Neuronal stem cell (in vitro differentiated cells): ENCODE measurements around the gene PKNOX2. TPM values are rescaled to one million over a fixed set of nuclear protein-coding genes. Genes with fewer than 3 reads are reported as not detected.
A peak's percentile ranks its signal among the peaks of the same experiment; 100 is the strongest.

Source experiments
- DNase-seq: peaks from one replicate; pipeline ENCODE4 v3.0.0-alpha.2; 2013; ENCODE audit warnings: low spot score
- H2AFZ ChIP-seq: one replicate; pipeline ENCODE4 v1.6.1; 2013; ENCODE audit warnings: mild to moderate bottlenecking, low read length, inconsistent platforms
- H2AK5ac ChIP-seq: 2 replicates; pipeline ENCODE4 v1.6.1; 2013; ENCODE audit warnings: low read depth, mild to moderate bottlenecking, inconsistent platforms, low read length, moderate library complexity, mixed read lengths
- H2BK120ac ChIP-seq: 2 replicates; pipeline ENCODE4 v1.6.1; 2013; ENCODE audit warnings: low read depth, mild to moderate bottlenecking, inconsistent platforms, low read length, moderate library complexity, mixed read lengths
- H2BK12ac ChIP-seq: one replicate; pipeline ENCODE4 v1.6.1; 2013; ENCODE audit warnings: low read length, inconsistent platforms
- H2BK15ac ChIP-seq: 2 replicates; pipeline ENCODE4 v1.6.1; 2013; ENCODE audit warnings: mild to moderate bottlenecking, low read length, inconsistent platforms, mixed read lengths
- H2BK5ac ChIP-seq: one replicate; pipeline ENCODE4 v1.6.1; 2013; ENCODE audit warnings: inconsistent platforms, mild to moderate bottlenecking, low read length, moderate library complexity
- H3K14ac ChIP-seq: one replicate; pipeline ENCODE4 v1.6.1; 2013; ENCODE audit warnings: low read length, inconsistent platforms
- H3K18ac ChIP-seq: 2 replicates; pipeline ENCODE4 v1.6.1; 2013; ENCODE audit warnings: low read length, inconsistent platforms
- H3K23ac ChIP-seq: 2 replicates; pipeline ENCODE4 v1.6.1; 2013; ENCODE audit warnings: low read depth, mild to moderate bottlenecking, mixed read lengths, low read length, inconsistent platforms; ENCODE audit not compliant: poor library complexity
- H3K27ac ChIP-seq: replicated peaks from 3 replicates; pipeline ENCODE4 v1.5.1; 2013; ENCODE audit warnings: low read length, inconsistent platforms
- H3K27me3 ChIP-seq, 3 experiments: 2 replicates each; pipeline ENCODE4 v1.6.1; 2013; ENCODE audit warnings: low read length in 3 of 3, mild to moderate bottlenecking in 2 of 3, inconsistent platforms in 1 of 3, low read depth in 1 of 3, mixed read lengths in 1 of 3, moderate library complexity in 1 of 3; ENCODE audit not compliant: control insufficient read depth in 3 of 3, insufficient read depth in 3 of 3
- H3K36me3 ChIP-seq, 2 donors: replicated peaks in 1 of 2; 2 replicates each; pipeline ENCODE4 v1.6.1; 2013; ENCODE audit warnings: low read length in 2 of 2; ENCODE audit not compliant: control insufficient read depth in 2 of 2, insufficient read depth in 2 of 2
- H3K4ac ChIP-seq: 2 replicates; pipeline ENCODE4 v1.6.1; 2013; ENCODE audit warnings: inconsistent platforms, mild to moderate bottlenecking, low read length, moderate library complexity
- H3K4me1 ChIP-seq, 2 donors: 1 replicate in 1 of 2; 2 replicates in 1 of 2; pipeline ENCODE4 v1.6.1; 2013; ENCODE audit warnings: low read length in 2 of 2, low read depth in 1 of 2; ENCODE audit not compliant: control insufficient read depth in 2 of 2, insufficient read depth in 1 of 2
- H3K4me2 ChIP-seq: one replicate; pipeline ENCODE4 v1.6.1; 2013; ENCODE audit warnings: mild to moderate bottlenecking, low read length, inconsistent platforms; ENCODE audit not compliant: insufficient read depth, poor library complexity, severe bottlenecking
- H3K4me3 ChIP-seq, 2 donors: 2 replicates each; pipeline ENCODE4 v1.5.1; 2013; ENCODE audit warnings: low read length in 2 of 2, mild to moderate bottlenecking in 2 of 2, inconsistent platforms in 1 of 2, moderate library complexity in 1 of 2
- H3K79me1 ChIP-seq: one replicate; pipeline ENCODE4 v1.6.1; 2013; ENCODE audit warnings: low read depth, mild to moderate bottlenecking, inconsistent platforms, low read length, moderate library complexity
- H3K9ac ChIP-seq: one replicate; pipeline ENCODE4 v1.6.1; 2013; ENCODE audit warnings: mild to moderate bottlenecking, low read depth, low read length, inconsistent platforms; ENCODE audit not compliant: poor library complexity
- H3K9me3 ChIP-seq, 2 donors: replicated peaks in 1 of 2; 2 replicates each; pipeline versions ENCODE3 to v1.6.1; 2013; ENCODE audit warnings: low read length in 2 of 2, mild to moderate bottlenecking in 2 of 2, inconsistent platforms in 1 of 2, low read depth in 1 of 2, mixed read lengths in 1 of 2, moderate library complexity in 1 of 2; ENCODE audit not compliant: control insufficient read depth in 2 of 2, insufficient read depth in 1 of 2
- H4K8ac ChIP-seq: one replicate; pipeline ENCODE4 v1.6.1; 2013; ENCODE audit warnings: low read depth, mild to moderate bottlenecking, inconsistent platforms, low read length, moderate library complexity
- H4K91ac ChIP-seq: one replicate; pipeline ENCODE4 v1.6.1; 2013; ENCODE audit warnings: low read length, low read depth, mild to moderate bottlenecking, inconsistent platforms; ENCODE audit not compliant: poor library complexity
- WGBS, 2 donors: extraction: QIAGEN DNeasy Blood & Tissue Kit; methylation state at CpG; one replicate each; pipeline ENCODE4 v1.1.7; 2013; ENCODE audit warnings: missing lambda C conversion rate in 2 of 2, mixed read lengths in 1 of 2; ENCODE audit not compliant: insufficient read length in 2 of 2, insufficient replicate concordance in 1 of 2; ENCODE audit errors: extremely low coverage in 2 of 2; 5-methylcytosine and 5-hydroxymethylcytosine counted together
- polyA plus RNA-seq, 2 experiments: library from polyadenylated mRNA; stranded (reverse); fragments of 200-250 nt; gene quantifications; one replicate each; pipeline ENCODE4 v1.2.3, GENCODE V29; 2013

The PKNOX2 gene
- 20.5 TPM for polyA plus RNA-seq (2013, experiment 1 of 2)
- 20.4 TPM for polyA plus RNA-seq (2013, experiment 2 of 2)

DNA sequence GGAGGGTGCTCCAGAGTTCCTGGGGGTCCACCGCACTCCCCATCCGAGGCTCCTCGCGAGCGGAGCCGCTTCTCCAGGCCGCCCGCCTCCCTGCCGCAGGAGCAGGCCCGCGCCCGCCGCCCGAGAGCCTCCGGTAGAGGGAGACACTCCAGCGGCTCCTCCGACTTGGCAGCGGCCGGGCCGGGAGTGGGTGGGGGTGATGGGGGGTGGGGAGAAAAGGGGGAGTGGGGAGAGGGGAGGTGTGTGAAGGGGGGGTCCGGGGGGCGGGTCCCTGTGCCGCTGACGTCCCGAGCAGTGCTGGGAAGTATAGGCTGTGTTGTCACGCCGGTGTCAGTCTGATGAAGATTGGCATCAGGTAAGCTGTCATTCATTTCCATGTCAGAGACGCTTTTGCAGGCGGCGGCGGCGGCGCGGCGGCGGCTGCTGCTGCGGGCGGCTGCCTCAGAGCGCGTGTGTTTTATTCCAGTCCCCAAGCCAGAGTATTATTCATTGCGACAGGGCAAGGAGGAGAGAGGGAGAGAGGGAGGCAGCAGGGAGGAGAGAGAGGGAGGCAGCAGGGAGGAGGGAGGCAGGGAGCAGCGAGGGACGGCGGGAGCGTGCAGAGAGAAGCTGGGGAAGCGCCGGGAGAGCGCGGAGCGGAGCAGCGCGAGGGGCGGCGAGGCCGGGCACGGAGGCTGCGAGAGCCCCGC lies at the start of gene PKNOX2:
Gene PKNOX2 (plus strand): TSS at position 330 of the 689 bp plus-strand sequence. CDS start 186,555 bp downstream, outside the sequence.
- H3K4me1 ChIP-seq: peaks cover 32 to 36% of the 10 kb centered on the region in 2 donors
- whole genome bisulfite sequencing, 2 donors: no CpG with 5 or more reads among the region's 58 CpGs
- peak within 1 kb of the TSS; percentile 62 for H2BK5ac ChIP-seq
- H3K36me3 ChIP-seq: peaks cover 0 to 2% of the 10 kb centered on the region in 2 donors
- peak within 1 kb of the TSS; percentile 87 for H2BK15ac ChIP-seq
- peak within 1 kb of the TSS; percentile 86 for H3K4ac ChIP-seq
- peak within 1 kb of the TSS; percentile 74 for H2AFZ ChIP-seq
- H2AK5ac ChIP-seq: peak within 1 kb of the TSS; percentile 93
- H4K91ac ChIP-seq: peak within 1 kb of the TSS; percentile 22
- H3K9me3 ChIP-seq: peaks cover 0 to 7% of the 10 kb centered on the region in 2 donors
- peak within 1 kb of the TSS; percentile 97 for H3K18ac ChIP-seq
- peak; percentile 88 for DNase-seq
- no peak within 1 kb of the TSS for H4K8ac ChIP-seq
- H3K4me2 ChIP-seq: peak within 1 kb of the TSS; percentile 96
- peak within 1 kb of the TSS; percentile 77 for H3K14ac ChIP-seq
- peak within 1 kb of the TSS; percentile 97 for H3K9ac ChIP-seq
- peak within 1 kb of the TSS; percentile 77 for H3K27ac ChIP-seq
- H3K4me3 ChIP-seq: peak within 1 kb of the TSS; percentile 77 to 94
- no peak within 1 kb of the TSS for H3K23ac ChIP-seq
- peaks cover 9% of the 10 kb centered on the region for H3K79me1 ChIP-seq
- H3K27me3 ChIP-seq: no peaks in the 10 kb centered on the region
- H2BK120ac ChIP-seq: peak within 1 kb of the TSS; percentile 47
- peak within 1 kb of the TSS; percentile 63 for H2BK12ac ChIP-seq

DNA sequence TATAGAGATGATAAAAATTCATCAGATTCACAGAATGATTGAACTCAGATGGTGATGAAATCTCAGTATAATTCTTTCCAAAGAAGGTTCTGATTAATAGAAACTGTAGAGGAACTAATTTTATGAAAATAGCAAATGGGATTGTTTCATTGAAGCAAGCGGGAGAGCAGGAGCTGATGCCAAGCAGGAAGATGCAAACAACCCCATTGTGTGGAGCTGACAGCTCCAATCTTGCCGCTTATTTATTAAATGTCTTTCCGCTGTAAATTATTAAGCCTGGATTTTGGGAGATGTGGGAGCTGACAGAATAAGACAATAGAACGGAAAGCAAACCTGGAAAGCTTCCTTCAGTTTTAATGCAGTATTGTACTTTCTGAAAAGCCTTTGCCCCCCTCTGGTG lies 47.1 kb upstream of the PKNOX2 start:
- Histone ChIP-seq H2BK15ac (no peak overlapping the region), H2BK12ac (no peak overlapping the region), H3K36me3 (no peaks in the 10 kb centered on the region), H3K23ac (no peak overlapping the region), H3K4me3 (no peak overlapping the region), H4K91ac (no peak overlapping the region), H2BK5ac (no peak overlapping the region), H4K8ac (no peak overlapping the region), H3K4me1 (peaks cover 0 to 4% of the 10 kb centered on the region in 2 donors), H3K18ac (no peak overlapping the region), H3K27ac (no peak overlapping the region), H2BK120ac (no peak overlapping the region), H3K14ac (no peak overlapping the region), H3K4ac (no peak overlapping the region), H3K27me3 (peaks cover 0 to 2% (median 0%) of the 10 kb centered on the region in 3 experiments), H3K9ac (no peak overlapping the region), H2AK5ac (no peak overlapping the region), H3K4me2 (no peak overlapping the region), H3K79me1 (no peaks in the 10 kb centered on the region), H3K9me3 (peaks cover 1 to 8% of the 10 kb centered on the region in 2 donors), H2AFZ (no peak overlapping the region)
- WGBS, 2 donors: no CpG with 5 or more reads among the region's 4 CpGs
- DNase-seq: no peak

GRCh38 chr11:125123194-125123946 lies 41.2 kb upstream of the PKNOX2 start:
- Histone ChIP-seq H3K79me1 (no peaks in the 10 kb centered on the region), H3K27me3 (peaks cover 0 to 2% (median 0%) of the 10 kb centered on the region in 3 experiments), H3K23ac (no peak overlapping the region), H2BK120ac (no peak overlapping the region), H3K36me3 (no peaks in the 10 kb centered on the region), H2AK5ac (no peak overlapping the region), H4K91ac (no peak overlapping the region), H2AFZ (peak overlapping the region; percentile 71), H3K9me3 (peaks cover 0 to 2% of the 10 kb centered on the region in 2 donors), H3K18ac (no peak overlapping the region), H2BK15ac (no peak overlapping the region), H3K27ac (no peak overlapping the region), H3K4ac (no peak overlapping the region), H3K4me3 (no peak overlapping the region), H3K4me2 (no peak overlapping the region), H2BK5ac (no peak overlapping the region), H3K9ac (no peak overlapping the region), H3K4me1 (peaks cover 7 to 11% of the 10 kb centered on the region in 2 donors), H3K14ac (no peak overlapping the region), H2BK12ac (no peak overlapping the region), H4K8ac (no peak overlapping the region)
- DNase-seq: no peak
- no CpG with 5 or more reads among the region's 4 CpGs for WGBS, 2 donors
